HG02610 (cell line): ENCODE data around the gene SMIM43.
"Not testable (repeated sequence)": the region's sequence is repeated elsewhere in the genome, so short reads cannot be mapped to it uniquely, and the experiment has no call there.

Experiments
- ATAC-seq: cut with Tn5 transposase; IDR thresholded peaks from one replicate; pipeline ENCODE4 v1.9.1; 2021; ENCODE audit warnings: mild to moderate bottlenecking, moderate library complexity; ENCODE audit not compliant: unreplicated experiment

The SMIM43 gene

DNA sequence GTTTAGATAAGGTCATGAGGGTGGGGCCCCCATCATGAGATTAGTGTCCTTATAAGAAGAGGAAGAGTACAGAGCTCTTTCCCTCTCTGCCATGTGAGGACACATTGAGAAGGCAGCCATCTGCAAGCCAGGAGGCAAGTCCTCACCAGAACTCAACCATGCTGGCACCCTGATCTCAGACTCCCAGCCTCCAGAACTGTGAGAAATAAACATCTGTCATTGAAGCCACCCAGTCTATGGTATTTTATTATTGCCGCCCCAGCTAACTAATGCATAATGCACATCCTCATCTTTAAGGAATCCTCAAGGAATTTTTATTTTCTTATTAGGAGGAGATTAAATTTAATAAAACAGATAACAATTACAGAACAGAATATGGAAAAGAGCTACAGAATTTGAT lies 19.4 kb upstream of the SMIM43 start:
- ATAC-seq, result no peak

DNA sequence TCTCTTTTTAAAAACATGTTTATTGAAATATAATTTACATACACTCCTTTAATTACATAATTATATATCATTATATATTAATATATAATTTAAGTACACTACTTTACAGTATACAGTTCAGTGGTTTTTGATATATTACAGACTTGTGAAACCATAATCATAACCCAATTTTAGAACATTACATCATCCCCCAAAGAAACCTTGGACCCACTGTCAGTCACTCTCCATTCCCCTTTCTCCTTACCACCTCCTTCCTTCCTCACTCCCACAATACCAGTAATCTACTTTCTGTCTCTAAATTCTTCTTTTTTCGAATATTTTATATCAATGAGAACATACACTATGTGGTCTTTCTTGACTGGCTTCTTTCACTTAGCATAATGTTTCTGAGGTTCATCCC lies 18.2 kb upstream of the SMIM43 start:
- ATAC-seq, result no peak

DNA sequence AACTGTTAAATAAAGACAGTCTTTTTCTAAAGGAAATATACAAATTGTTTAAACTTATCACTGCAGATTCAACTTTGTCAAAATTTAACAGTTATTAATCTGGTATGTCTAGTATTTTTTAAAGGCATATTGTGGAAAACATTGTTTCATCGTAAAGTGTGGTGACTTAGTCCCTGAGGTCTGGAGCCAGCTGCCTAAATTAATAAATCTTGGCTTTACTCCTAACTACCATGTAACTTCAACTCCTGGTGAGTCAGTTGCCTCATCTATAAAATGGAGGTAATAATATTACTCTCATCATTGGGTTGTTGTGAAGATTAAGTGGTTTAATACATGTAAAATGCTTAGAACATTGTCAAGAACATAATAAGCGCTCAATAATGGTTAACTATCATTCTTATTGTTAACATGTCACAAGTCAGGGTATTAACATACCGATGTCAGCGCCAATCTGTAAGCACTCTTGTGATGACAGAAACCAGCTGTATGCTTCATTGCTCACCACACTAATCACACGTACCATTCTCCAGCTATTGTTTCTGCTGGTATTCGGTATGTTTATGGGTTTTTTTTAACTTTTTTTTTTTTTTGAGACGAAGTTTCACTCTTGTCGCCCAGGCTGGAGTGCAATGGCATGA lies 14.1 kb upstream of the SMIM43 start:
- no peak for ATAC-seq

DNA sequence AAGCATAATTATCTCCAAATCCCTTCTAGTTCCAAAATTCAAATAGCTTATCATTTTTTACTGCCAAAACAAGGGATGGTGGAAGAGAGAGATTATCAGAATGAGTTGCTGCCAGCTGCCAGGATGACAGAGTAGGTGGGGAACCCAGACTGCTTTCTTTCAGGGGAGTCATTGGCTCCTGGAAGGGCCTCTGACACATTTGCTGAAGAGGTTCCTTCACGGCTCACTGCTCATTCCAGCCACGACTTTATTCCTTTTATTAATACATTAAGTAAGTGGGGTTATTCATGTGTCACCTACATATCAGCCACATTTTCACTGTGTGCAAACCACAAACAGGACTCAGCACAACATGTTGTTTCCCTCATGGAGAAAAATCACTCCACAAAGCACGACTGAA lies 12.7 kb upstream of the SMIM43 start:
- ATAC-seq, result peak; percentile 84

DNA sequence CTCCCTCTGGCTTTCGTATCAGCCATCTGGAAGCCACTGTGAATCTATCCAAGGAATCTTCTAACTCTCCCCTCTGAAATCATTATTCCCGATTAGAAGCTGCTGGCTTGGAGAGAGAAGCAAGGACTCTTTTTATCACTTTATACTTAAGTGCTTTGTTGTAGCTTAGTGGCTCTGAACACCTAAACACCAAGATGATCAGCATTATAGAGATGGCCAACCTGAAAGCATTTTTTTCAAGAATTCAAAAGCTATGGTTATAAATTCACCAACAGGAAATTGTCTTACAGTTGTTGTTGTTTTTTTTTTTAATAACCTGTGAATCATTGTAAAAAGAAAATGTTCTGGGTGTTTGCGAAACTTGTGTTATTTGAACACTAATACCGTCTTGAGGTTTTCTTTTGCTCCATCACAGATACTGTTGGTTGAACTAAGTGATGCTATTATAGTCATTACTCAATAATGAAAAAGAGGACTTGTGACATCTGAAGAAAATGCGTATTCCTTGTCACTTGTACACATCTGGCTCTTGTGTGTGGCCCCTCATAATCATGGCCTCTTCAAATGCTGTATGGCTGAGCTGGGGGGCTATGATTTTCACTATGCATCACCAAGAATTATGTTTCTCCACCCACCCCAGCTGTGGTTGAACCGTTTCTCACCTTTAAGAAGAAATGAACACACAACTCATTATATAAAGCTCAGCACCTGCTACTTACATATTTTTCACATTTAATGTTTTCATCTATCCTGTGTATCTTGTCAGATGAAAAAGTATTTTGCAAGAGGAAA lies 11.8 kb upstream of the SMIM43 start:
- ATAC-seq, result no peak

DNA sequence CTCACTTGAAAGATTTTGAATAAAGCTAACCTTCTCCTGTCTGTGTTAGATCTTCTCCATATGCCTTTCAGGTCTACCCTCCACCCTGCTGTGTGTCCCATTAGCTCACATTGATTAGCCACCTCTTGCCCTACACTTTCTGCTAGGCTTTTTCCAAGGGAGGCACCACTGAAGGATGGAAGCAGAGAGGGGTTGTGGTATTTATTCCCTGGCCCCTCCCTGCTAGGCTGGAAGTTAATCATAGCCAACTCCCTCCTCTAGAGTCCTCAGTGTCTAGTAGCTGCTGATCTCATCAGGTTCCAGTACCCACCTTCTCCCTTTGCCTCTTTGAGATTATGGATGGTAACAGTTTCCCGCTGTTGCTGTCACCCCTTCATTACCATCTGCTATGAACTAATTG lies 8.9 kb upstream of the SMIM43 start:
- ATAC-seq, result no peak

DNA sequence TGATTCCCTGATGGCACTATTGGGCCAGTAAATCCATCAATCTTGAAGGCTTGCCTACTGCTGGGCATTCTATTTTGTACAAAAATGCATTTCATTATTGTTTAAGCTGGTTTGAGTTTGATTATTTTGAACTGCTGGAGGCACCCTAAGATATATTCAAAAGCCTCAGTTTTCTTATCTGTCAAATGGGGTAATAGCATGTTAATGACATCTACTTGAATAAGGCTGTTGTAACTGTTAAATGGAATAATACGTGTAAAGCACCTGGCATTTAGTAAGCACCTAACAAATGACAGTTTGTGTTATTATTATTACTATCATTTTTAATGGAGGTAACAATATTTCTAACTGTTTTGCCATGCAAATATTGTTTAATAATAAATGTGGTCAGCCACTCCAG lies 6.9 kb upstream of the SMIM43 start:
- ATAC-seq, result no peak

DNA sequence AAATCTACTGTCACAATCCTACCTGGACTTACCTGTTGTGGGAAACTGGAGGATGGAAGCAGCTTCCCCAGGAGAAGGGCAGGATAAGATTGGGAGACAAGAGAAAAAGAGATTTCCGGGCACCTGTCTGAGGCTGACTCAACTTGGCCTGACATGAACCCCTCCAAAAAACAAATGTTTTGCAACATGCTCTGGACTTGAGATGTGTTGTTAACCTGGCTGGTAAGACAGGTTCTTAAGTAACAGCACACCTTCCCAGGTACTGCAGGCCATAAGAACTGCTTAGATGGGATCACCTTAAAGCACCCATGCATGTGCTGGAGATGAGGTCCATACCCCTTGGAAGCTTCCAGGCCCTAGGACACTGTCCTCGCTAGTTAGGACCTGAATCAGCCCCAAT lies 4.4 kb upstream of the SMIM43 start:
- no peak for ATAC-seq

DNA sequence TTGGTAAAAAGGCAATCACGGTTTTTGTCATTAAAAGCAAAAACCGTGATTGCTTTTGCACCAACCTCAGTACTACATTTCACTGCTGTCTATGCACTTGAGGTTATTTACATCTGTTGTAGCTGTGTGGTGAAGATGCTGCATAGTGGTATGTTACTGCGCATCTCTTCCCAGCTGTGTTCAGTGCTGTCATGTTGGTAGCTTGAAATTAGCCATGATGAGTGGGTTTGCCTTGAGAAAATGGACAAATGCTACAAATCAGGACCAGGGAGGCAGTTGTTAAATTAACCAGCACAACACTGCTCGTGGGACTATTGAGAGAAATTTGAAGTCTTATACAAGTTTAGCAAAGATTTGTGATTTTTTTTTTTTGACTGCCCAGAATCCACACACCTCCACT lies 2.2 kb upstream of the SMIM43 start:
- ATAC-seq, result no peak

DNA sequence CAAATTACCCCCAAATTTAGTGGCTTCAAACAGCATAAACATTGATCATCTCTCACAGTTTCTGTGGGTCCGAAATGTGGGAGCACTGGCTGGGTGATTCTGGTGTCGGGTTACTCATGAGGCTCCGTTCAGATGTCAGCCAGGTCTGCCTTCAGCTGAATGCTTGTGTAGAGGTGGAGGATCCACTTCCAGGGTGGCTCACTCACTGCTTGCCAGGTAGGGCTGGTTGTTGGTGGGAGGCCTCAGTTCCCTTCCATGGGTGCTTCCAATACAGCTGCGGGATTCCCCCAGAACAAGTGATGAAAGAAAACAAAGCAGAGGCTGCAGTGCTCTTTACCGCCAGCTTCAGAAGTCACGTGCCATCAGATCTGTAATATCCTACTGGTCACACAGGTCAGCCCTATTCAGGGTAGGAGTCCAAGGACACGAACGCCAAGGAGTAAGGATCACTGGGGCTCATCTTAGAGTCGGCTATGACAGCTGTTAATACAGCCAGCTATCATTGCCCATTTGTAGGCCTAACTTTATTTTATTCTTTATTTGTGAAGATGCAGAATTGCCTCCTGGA lies 1.1 kb upstream of the SMIM43 start:
- ATAC-seq, result no peak

DNA sequence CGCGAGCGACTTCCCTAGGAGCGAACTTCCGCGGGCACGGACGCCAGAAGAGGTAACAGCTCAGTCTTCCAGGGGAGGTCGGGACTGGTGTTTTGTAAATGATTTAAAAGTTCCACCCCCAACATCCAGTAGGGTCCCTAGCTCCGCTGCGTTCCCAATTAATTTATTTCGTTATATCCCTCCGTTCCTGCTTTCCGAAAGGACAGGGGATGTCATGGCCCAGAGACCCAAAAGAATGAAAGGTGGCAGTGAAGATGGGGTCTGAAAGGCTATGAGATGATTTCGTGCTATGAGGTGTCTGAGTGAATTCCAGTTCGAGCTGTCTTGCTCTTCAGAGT lies 373 bp upstream of the SMIM43 start:
- no peak for ATAC-seq

DNA sequence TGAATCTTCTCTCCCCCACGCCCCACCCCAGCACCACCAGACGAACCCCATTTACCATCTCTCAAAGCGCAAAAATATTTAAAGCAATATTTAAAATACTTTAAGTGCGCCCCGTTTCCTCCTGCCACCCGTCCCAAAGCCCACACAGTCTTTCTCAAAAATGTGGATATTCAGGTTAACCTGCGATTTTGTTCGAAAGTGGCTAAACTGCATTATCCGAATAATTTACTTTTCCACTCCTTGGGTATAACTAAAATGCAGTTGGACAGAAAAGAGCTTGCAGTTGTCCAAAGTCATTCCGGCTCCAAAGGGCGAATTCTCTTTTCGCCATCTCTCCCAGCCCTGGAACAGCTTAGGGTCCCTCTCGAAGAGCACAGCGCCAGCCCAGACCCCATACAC lies 662 bp downstream of the SMIM43 start:
- no peak for ATAC-seq

DNA sequence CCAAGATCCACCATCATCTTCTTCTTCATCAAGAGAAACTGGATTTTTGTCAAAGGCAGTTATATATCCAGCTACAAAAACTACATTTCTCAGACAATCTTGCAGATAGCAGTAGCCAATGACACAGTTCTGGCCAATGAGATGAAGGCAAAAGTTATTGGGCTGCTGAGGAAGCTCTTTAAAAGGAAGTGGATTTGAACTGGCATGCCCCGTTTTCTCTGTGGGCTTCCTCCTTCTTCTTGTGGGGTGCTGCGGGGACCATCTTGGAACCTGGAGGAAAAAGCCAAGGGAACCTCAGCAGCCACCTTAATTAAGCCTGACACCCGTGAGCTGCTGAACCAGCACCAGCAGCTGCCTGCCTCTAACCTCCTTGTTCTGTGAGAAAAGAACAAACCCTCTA lies 4.8 kb downstream of the SMIM43 start:
- ATAC-seq, result no peak

DNA sequence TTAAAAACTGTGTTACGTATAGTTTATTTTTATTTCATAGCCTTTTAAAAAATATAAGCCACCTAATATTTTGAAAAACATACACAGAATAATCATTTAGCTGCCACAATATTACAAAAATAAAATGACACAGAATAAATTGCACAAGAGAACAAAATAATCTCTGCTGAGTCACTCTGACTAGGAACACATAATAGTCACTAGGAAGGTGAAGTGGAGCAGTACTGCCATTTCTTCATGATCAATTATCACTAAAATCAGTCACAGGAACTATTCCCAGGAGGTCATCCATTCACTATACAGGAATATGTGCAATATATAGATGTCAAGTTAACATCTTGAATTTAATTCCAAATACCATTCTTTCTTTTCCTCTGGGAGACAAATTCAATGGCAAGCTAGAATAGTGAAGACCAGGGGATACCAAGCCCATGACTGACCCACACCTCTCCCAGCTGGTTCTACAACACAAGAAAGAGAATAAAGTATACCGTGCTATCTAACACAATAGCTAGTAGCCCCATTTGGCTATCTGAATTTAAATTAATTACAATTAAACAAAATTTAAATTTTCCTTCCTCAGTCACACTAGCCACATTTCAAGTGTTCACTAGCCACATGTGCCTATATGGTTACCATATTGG lies 5.9 kb downstream of the SMIM43 start:
- no peak for ATAC-seq

DNA sequence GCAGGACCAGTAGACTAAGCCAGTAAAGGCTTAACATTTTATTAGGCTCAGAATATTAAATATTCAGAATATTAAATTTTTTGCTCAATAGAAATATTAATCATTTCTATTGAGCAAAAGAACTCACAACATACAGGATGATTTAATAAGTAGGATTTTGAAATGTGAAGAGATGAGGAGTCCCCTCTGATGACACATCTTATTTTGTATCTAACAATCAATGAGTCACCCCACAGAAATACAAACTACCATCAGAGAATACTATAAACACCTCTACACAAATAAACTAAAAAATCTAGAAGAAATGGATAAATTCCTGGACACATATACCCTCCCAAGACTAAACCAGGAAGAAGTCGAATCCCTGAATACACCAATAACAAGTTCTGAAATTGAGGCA lies 12.8 kb downstream of the SMIM43 start:
- not testable (repeated sequence) for ATAC-seq

DNA sequence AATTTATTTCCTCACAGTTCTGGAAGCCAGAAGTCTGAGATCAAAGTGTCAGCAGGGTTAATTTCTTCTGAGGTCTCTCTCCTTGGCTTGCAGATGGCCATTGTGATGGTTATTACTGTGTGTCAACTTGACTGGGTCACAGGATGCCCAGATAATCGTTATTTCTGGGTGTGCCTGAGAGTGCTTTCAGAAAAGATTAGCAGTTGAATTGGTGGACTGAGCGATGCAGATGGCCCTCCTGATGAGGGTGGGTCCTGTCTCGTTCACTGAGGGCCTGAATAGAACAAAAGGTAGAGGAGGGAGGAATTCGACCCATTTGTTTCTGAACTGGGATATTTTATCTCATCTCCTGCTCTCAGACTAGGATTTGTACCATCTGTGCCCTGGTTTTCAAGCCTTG lies 15.7 kb downstream of the SMIM43 start:
- ATAC-seq, result no peak

DNA sequence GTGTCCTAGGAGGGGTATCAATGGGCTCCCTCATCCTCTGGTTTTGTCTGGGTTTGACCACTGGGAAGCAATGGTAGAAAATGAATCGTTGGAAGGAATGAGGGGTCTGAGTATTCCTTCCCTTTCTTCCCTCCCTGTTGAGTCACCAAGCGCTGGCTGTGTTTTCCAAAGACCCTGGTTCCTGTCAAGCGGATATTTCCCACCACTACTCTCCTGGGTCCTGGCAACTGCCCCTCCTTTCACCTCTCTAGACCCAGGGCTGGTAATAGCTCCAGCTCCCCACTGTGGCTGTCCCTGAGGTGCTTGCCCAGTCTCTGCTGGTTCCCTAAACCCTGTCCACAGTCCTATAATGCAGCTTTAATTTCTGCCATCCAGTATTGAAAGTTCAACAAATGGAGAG lies 22.2 kb downstream of the SMIM43 start:
- no peak for ATAC-seq

DNA sequence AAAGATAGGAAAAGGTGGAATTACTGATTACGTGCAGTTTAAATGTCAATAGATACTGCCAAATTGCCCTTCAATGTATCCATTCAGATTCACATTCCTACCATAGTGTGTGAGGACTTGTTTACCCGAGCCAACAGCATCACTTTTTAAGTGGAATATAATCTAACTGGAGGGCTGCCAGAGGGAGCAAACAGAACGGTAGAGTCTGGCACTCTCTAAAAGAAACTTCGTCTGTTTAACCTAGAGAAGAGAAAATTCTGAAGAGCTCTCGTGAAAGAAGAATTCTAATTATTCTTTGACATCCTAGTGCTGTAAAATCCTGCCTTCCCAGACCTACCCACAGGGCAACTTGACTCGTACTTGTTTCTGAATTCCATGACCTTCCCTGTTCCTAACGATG lies 23.2 kb downstream of the SMIM43 start:
- no peak for ATAC-seq

DNA sequence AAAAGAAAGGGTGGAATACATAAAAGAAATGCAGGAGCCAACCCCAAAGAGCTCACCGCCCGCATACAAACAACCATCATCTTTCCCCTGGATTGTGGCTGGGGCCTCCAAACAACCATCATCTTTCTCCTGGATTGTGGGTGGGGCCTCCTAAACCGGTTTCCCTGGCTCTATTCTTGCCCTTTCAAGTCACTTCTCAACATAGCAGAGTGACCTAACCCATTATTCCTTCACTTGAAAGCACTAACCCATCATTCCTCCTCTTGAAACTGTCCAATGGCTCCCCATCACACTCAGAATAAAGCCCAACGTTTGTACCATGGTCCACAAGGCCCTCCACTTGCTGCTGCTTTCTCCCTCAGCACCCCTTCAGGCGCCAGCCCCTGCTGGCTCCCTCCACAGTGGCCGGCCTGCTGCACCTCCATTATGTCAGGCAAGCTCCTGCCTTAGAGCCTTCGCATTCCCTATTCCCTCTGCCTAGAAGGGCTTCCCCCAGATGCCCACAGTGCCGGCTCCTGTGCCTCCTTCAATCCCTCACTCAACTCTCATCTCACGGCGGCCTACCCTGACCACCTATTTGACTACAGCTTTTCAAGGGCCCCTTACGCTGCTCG lies 24.1 kb downstream of the SMIM43 start:
- no peak for ATAC-seq

DNA sequence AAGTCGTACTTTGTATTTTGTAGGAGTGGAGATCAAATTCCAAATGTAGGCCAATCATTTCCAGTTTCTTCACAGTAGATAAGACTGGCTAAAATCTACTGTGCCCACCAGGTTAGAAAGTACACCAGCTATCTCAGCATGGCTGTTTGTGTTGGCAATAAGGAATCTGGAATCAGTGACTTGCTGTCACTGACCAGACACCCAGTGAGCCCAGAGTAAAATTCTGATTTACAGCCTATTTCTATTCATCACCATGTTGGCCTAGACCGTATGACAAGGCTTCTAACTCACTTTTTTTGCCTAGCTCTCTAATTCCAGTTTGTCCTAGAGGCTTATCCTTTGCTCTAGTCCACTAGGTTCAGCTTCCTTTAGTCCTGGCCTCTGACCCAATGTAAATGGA lies 25.4 kb downstream of the SMIM43 start:
- ATAC-seq, result no peak

DNA sequence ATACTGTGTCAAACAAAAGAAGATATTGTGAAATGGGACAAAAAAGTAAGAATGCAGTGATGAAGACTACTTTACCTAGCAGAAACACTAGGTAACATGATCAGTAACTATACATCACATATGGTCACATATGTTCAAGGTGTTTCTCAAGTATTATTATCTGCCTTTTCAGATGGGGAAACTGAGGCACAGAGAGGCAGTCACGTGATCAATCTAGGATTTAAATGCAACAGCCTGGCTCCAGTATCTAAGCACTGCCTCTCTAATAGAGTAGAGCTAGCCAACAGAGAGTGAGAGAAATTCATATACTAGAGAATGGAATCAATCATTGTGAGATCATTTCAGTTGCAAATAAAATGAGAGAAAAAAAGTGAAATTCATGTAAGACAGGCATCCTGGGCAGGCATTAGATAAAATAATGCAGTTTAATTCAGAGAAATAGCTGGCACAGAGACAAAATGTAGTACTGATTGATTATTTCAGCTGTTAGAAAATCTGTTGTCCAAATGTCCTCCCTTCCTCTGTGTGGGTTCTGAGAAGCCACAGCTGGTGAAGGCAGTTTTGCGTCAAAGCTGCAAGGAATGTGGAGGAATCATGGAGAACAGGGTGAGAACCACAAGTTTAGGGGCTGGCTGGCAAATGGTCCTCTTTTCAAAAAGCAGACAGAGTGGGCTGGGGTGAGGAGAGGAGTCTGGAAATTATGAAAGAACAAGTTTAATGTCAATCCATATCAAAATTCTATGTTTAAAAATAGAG lies 26.0 kb downstream of the SMIM43 start:
- ATAC-seq, result no peak
